GM23338 (cell line): ENCODE results near the gene RAD51B. TPM values are rescaled to one million over a fixed set of nuclear protein-coding genes. Genes with fewer than 3 reads are reported as not detected.

Source experiments
- ATAC-seq: fragments of 200-7000 bp; cut with Tn5 transposase; 3 replicates; pipeline ENCODE4 v1.9.1; 2020
- DNase-seq: peaks from one replicate; pipeline ENCODE4 v3.0.0-alpha.2; 2015; ENCODE audit warnings: low spot score
- H2AFZ ChIP-seq: fragments of 200-600 bp; sonication (generic); 2 replicates; pipeline ENCODE4 v1.8.0; 2016; ENCODE audit warnings: antibody characterized with exemption, mild to moderate bottlenecking, moderate library complexity
- H3F3A ChIP-seq: fragments of 200-600 bp; sonication (generic); replicated peaks from 2 replicates; pipeline ENCODE4 v1.8.0; 2017; ENCODE audit warnings: antibody characterized with exemption, mixed run types, low read depth
- H3K27ac ChIP-seq: fragments of 200-600 bp; sonication (generic); 2 replicates; pipeline ENCODE4 v1.6.1; 2016; ENCODE audit warnings: low read depth
- H3K27me3 ChIP-seq: fragments of 200-600 bp; sonication (generic); 2 replicates; pipeline ENCODE4 v1.8.0; 2016; ENCODE audit warnings: mild to moderate bottlenecking, mixed run types, moderate library complexity; ENCODE audit not compliant: insufficient read depth
- H3K36me3 ChIP-seq: fragments of 200-600 bp; sonication (generic); 2 replicates; pipeline ENCODE4 v1.8.0; 2016; ENCODE audit warnings: mild to moderate bottlenecking; ENCODE audit not compliant: insufficient read depth
- H3K4me1 ChIP-seq: fragments of 200-600 bp; sonication (generic); 2 replicates; pipeline ENCODE4 v1.8.0; 2016; ENCODE audit warnings: mild to moderate bottlenecking, moderate library complexity; ENCODE audit not compliant: insufficient read depth
- H3K4me2 ChIP-seq: fragments of 200-600 bp; sonication (generic); 2 replicates; pipeline ENCODE4 v1.7.1; 2017; ENCODE audit warnings: mixed run types
- H3K4me3 ChIP-seq: fragments of 200-600 bp; sonication (generic); 2 replicates; pipeline ENCODE4 v1.6.1; 2016; ENCODE audit warnings: mixed run types
- H3K79me2 ChIP-seq: fragments of 200-600 bp; sonication (generic); replicated peaks from 2 replicates; pipeline ENCODE4 v1.8.0; 2017; ENCODE audit warnings: mild to moderate bottlenecking; ENCODE audit not compliant: insufficient read depth
- H3K9me2 ChIP-seq: fragments of 200-600 bp; sonication (generic); 2 replicates; pipeline ENCODE4 v1.8.0; 2017; ENCODE audit not compliant: insufficient read depth
- H4K20me1 ChIP-seq: fragments of 200-600 bp; sonication (generic); replicated peaks from 2 replicates; pipeline ENCODE4 v1.8.0; 2017; ENCODE audit warnings: mild to moderate bottlenecking; ENCODE audit not compliant: insufficient read depth
- H3K27ac Mint-ChIP-seq: 2 replicates; pipeline ENCODE4 v1.8.0; 2020; ENCODE audit warnings: inconsistent platforms, mild to moderate bottlenecking, moderate library complexity, mixed read lengths
- H3K27me3 Mint-ChIP-seq: 3 replicates; pipeline ENCODE4 v1.8.0; 2022; ENCODE audit warnings: low read depth, mild to moderate bottlenecking, moderate library complexity, mixed read lengths, inconsistent platforms; ENCODE audit not compliant: insufficient read depth, poor library complexity
- H3K36me3 Mint-ChIP-seq: 3 replicates; pipeline ENCODE4 v1.8.0; 2021; ENCODE audit warnings: low read depth, mild to moderate bottlenecking, inconsistent platforms, moderate library complexity, mixed read lengths
- H3K4me1 Mint-ChIP-seq: 3 replicates; pipeline ENCODE4 v1.8.0; 2020; ENCODE audit warnings: mild to moderate bottlenecking, inconsistent platforms, mixed read lengths
- H3K4me3 Mint-ChIP-seq: 3 replicates; pipeline ENCODE4 v1.8.0; 2021; ENCODE audit warnings: moderate library complexity, mild to moderate bottlenecking, inconsistent platforms, mixed read lengths
- H3K9me3 Mint-ChIP-seq: 3 replicates; pipeline ENCODE4 v1.8.0; 2020; ENCODE audit warnings: moderate library complexity, mild to moderate bottlenecking, inconsistent platforms, mixed read lengths
- CREB1 ChIP-seq: fragments of 250-450 bp; sonication (Bioruptor Pico); IDR thresholded peaks from 2 replicates; pipeline ENCODE4 v1.5.0; 2020; ENCODE audit warnings: low read depth, mild to moderate bottlenecking, moderate library complexity
- EZH2phosphoT487 ChIP-seq: fragments of 200-600 bp; sonication (generic); IDR thresholded peaks from one replicate; pipeline ENCODE4 v1.8.1; 2018; ENCODE audit warnings: antibody characterized with exemption; ENCODE audit not compliant: unreplicated experiment
- JUNB ChIP-seq: IDR thresholded peaks from one replicate; pipeline ENCODE4 v1.6.1; 2016; ENCODE audit warnings: antibody characterized with exemption; ENCODE audit not compliant: unreplicated experiment
- NANOG ChIP-seq: IDR thresholded peaks from 2 replicates; pipeline ENCODE4 v1.6.1; 2016; ENCODE audit warnings: antibody characterized with exemption, borderline replicate concordance
- STAT1 ChIP-seq: IDR thresholded peaks from one replicate; pipeline ENCODE4 v1.6.1; 2016; ENCODE audit warnings: antibody characterized with exemption; ENCODE audit not compliant: unreplicated experiment
- polyA plus RNA-seq: library from polyadenylated mRNA; unstranded; fragments of >200 nt; fragmentation: Nextera tagmentation; extraction: Ambion mirVana; gene quantifications from 2 replicates; pipeline ENCODE4 v1.2.1, GENCODE V29; 2016
- total RNA-seq: library from RNA; depleted of rRNA; stranded (reverse); fragments of >200 nt; shearing (Covaris generic); gene quantifications from 2 replicates; pipeline ENCODE4 v1.2.3, GENCODE V29; 2014
- TF ChIP-seq, protein P1 (sequence below): fragments of 250-450 bp; sonication (Bioruptor Pico); IDR thresholded peaks from 2 replicates; pipeline ENCODE4 v1.5.0; 2020; ENCODE audit warnings: mild to moderate bottlenecking, moderate library complexity
- TF ChIP-seq, protein P2 (sequence below): IDR thresholded peaks from 2 replicates; pipeline ENCODE4 v1.6.1; 2016; ENCODE audit warnings: antibody characterized with exemption
- TF ChIP-seq, protein P3 (sequence below): IDR thresholded peaks from one replicate; pipeline ENCODE4 v1.6.1; 2018; ENCODE audit warnings: antibody characterized with exemption; ENCODE audit not compliant: unreplicated experiment
- TF ChIP-seq, protein P4 (sequence below), 2 experiments: fragments of 200-600 bp in 1 of 2; sonication (generic) in 1 of 2; conservative IDR thresholded peaks; 2 replicates each; pipeline versions ENCODE4 v1.5.1 to v1.6.1; 2016 to 2017; ENCODE audit warnings: antibody characterized with exemption in 2 of 2, low read depth in 2 of 2, mild to moderate bottlenecking in 2 of 2, moderate library complexity in 1 of 2

The RAD51B gene
- total and polyA plus RNA-seq, 2 experiments from 2014 or later, result 15.7 to 29.1 TPM

DNA sequence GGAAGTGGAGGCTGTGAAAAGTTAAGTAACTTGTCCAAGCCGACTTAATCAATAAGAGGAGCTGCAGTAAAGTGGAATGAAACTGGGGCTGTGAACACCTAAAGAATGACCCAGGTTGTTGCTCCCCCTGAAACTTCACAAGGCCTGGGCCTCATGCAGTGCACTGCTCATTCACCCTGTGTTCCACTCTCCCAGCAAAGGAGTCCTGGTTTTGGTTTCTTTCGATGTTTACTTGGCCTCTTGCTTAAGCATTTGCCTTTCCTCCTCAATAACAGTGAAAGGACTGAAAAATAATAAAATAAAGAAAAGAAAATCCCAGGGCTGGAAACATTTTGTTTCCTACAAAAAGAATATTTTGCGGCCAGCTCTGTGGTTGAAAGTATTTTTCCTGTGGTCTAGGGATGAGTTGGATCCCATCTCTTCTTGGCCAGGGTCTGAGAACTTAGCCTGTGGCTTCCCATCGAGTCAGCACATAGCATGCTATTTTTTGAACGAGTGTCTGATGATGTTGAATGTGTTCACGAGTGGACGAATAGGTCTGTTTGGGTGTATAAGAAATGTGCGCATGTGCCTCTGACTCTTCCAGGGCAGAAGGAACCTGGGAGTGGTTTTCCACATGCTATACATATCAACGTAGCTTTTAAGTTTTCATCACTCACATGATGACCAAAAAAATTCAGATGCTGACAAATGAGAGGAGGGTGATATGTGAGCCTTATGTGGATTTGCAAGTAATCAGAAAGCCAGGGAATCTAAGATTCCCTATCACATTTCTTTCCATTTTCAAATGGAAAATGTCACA, 623.5 kb downstream of the RAD51B start (continued):
- TF ChIP-seq, protein P1, sequence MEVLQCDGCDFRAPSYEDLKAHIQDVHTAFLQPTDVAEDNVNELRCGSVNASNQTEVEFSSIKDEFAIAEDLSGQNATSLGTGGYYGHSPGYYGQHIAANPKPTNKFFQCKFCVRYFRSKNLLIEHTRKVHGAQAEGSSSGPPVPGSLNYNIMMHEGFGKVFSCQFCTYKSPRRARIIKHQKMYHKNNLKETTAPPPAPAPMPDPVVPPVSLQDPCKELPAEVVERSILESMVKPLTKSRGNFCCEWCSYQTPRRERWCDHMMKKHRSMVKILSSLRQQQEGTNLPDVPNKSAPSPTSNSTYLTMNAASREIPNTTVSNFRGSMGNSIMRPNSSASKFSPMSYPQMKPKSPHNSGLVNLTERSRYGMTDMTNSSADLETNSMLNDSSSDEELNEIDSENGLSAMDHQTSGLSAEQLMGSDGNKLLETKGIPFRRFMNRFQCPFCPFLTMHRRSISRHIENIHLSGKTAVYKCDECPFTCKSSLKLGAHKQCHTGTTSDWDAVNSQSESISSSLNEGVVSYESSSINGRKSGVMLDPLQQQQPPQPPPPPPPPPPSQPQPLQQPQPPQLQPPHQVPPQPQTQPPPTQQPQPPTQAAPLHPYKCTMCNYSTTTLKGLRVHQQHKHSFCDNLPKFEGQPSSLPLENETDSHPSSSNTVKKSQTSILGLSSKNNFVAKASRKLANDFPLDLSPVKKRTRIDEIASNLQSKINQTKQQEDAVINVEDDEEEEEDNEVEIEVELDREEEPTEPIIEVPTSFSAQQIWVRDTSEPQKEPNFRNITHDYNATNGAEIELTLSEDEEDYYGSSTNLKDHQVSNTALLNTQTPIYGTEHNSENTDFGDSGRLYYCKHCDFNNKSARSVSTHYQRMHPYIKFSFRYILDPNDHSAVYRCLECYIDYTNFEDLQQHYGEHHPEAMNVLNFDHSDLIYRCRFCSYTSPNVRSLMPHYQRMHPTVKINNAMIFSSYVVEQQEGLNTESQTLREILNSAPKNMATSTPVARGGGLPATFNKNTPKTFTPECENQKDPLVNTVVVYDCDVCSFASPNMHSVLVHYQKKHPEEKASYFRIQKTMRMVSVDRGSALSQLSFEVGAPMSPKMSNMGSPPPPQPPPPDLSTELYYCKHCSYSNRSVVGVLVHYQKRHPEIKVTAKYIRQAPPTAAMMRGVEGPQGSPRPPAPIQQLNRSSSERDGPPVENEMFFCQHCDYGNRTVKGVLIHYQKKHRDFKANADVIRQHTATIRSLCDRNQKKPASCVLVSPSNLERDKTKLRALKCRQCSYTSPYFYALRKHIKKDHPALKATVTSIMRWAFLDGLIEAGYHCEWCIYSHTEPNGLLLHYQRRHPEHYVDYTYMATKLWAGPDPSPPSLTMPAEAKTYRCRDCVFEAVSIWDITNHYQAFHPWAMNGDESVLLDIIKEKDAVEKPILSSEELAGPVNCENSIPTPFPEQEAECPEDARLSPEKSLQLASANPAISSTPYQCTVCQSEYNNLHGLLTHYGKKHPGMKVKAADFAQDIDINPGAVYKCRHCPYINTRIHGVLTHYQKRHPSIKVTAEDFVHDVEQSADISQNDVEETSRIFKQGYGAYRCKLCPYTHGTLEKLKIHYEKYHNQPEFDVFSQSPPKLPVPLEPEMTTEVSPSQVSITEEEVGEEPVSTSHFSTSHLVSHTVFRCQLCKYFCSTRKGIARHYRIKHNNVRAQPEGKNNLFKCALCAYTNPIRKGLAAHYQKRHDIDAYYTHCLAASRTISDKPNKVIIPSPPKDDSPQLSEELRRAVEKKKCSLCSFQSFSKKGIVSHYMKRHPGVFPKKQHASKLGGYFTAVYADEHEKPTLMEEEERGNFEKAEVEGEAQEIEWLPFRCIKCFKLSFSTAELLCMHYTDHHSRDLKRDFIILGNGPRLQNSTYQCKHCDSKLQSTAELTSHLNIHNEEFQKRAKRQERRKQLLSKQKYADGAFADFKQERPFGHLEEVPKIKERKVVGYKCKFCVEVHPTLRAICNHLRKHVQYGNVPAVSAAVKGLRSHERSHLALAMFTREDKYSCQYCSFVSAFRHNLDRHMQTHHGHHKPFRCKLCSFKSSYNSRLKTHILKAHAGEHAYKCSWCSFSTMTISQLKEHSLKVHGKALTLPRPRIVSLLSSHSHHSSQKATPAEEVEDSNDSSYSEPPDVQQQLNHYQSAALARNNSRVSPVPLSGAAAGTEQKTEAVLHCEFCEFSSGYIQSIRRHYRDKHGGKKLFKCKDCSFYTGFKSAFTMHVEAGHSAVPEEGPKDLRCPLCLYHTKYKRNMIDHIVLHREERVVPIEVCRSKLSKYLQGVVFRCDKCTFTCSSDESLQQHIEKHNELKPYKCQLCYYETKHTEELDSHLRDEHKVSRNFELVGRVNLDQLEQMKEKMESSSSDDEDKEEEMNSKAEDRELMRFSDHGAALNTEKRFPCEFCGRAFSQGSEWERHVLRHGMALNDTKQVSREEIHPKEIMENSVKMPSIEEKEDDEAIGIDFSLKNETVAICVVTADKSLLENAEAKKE (CRISPR knock-in tag), result no peak
- TF ChIP-seq NANOG, result no peak

DNA sequence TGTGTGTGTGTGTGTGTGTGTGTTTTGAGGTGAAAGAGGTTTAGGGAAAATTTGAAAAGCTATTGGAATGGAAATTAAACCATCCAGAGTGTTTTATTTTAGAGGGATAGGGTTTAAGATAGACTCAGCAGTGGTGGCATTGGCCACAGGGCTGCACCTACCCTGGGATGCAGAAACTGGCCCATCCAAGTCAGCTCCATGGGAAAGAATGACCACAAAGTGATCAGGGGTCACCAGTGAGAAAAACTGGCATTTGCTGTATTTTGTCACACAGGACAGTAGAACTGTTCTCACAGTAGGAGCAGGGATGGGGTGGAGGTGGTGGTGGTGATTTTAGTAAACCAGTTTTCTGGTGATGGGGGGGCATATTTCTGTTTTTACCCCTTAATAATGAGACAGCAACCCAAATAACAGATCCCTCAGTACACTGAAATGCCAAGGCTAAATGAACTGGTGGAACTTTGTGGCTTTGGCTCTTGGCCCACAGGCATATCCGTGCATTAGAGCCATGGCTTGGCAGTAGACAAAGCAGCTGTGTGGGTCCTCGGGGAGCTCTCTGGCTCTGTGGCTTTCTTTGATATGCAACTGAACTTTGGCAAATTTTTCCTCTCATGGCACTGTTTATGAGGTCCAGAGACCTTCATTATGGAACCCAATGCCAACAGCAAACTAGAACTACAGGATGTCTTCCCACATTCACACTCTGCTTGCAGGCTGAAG, 625.0 kb downstream of the RAD51B start:
- H3K27ac Mint-ChIP-seq, result no peak overlapping the region
- Histone ChIP-seq H3K4me3 (no peak overlapping the region), H3K79me2 (no peaks in the 10 kb centered on the region), H3K4me1 (peaks cover 12% of the 10 kb centered on the region), H2AFZ (no peak overlapping the region), H3K4me2 (no peak overlapping the region), H4K20me1 (no peaks in the 10 kb centered on the region), H3K36me3 (no peaks in the 10 kb centered on the region), H3K27ac (no peak overlapping the region), H3K27me3 (no peaks in the 10 kb centered on the region), H3F3A (no peaks in the 10 kb centered on the region), H3K9me2 (peaks cover 1% of the 10 kb centered on the region)
- H3K4me1 Mint-ChIP-seq, result peaks cover 20% of the 10 kb centered on the region
- no peaks in the 10 kb centered on the region for H3K9me3 Mint-ChIP-seq
- peaks cover 2% of the 10 kb centered on the region; the same call in 1 of the 3 replicates for H3K36me3 Mint-ChIP-seq
- ATAC-seq (no peak), DNase-seq (no peak)
- no peak for TF ChIP-seq EZH2phosphoT487
- TF ChIP-seq, protein P2, sequence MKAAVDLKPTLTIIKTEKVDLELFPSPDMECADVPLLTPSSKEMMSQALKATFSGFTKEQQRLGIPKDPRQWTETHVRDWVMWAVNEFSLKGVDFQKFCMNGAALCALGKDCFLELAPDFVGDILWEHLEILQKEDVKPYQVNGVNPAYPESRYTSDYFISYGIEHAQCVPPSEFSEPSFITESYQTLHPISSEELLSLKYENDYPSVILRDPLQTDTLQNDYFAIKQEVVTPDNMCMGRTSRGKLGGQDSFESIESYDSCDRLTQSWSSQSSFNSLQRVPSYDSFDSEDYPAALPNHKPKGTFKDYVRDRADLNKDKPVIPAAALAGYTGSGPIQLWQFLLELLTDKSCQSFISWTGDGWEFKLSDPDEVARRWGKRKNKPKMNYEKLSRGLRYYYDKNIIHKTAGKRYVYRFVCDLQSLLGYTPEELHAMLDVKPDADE, result no peak
- TF ChIP-seq, protein P3, sequence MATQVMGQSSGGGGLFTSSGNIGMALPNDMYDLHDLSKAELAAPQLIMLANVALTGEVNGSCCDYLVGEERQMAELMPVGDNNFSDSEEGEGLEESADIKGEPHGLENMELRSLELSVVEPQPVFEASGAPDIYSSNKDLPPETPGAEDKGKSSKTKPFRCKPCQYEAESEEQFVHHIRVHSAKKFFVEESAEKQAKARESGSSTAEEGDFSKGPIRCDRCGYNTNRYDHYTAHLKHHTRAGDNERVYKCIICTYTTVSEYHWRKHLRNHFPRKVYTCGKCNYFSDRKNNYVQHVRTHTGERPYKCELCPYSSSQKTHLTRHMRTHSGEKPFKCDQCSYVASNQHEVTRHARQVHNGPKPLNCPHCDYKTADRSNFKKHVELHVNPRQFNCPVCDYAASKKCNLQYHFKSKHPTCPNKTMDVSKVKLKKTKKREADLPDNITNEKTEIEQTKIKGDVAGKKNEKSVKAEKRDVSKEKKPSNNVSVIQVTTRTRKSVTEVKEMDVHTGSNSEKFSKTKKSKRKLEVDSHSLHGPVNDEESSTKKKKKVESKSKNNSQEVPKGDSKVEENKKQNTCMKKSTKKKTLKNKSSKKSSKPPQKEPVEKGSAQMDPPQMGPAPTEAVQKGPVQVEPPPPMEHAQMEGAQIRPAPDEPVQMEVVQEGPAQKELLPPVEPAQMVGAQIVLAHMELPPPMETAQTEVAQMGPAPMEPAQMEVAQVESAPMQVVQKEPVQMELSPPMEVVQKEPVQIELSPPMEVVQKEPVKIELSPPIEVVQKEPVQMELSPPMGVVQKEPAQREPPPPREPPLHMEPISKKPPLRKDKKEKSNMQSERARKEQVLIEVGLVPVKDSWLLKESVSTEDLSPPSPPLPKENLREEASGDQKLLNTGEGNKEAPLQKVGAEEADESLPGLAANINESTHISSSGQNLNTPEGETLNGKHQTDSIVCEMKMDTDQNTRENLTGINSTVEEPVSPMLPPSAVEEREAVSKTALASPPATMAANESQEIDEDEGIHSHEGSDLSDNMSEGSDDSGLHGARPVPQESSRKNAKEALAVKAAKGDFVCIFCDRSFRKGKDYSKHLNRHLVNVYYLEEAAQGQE, result no peak
- no peak for TF ChIP-seq JUNB
- TF ChIP-seq, protein P4, sequence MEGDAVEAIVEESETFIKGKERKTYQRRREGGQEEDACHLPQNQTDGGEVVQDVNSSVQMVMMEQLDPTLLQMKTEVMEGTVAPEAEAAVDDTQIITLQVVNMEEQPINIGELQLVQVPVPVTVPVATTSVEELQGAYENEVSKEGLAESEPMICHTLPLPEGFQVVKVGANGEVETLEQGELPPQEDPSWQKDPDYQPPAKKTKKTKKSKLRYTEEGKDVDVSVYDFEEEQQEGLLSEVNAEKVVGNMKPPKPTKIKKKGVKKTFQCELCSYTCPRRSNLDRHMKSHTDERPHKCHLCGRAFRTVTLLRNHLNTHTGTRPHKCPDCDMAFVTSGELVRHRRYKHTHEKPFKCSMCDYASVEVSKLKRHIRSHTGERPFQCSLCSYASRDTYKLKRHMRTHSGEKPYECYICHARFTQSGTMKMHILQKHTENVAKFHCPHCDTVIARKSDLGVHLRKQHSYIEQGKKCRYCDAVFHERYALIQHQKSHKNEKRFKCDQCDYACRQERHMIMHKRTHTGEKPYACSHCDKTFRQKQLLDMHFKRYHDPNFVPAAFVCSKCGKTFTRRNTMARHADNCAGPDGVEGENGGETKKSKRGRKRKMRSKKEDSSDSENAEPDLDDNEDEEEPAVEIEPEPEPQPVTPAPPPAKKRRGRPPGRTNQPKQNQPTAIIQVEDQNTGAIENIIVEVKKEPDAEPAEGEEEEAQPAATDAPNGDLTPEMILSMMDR (conservative IDR thresholded peaks at IDR 0.05; ENCODE audit: low read depth in 2 of 2), result no peak
- no peak for TF ChIP-seq NANOG
- TF ChIP-seq CREB1 (CRISPR knock-in tag), result no peak
- no peak for TF ChIP-seq STAT1
- H3K27me3 Mint-ChIP-seq, result peaks cover 6% of the 10 kb centered on the region
- no peak overlapping the region for H3K4me3 Mint-ChIP-seq
